Peyer's patch (tissue), 4 donors: ENCODE data around the gene GLIPR1L2.
"Not testable (repeated sequence)": the region's sequence is repeated elsewhere in the genome, so short reads cannot be mapped to it uniquely, and the experiment has no call there.

Experiments used
- POLR2A ChIP-seq, 2 donors: fragments of 450-650 bp; IDR thresholded peaks; one replicate each; pipeline ENCODE4 v1.5.1; 2017; ENCODE audit warnings: antibody characterized with exemption in 2 of 2, mild to moderate bottlenecking in 2 of 2, moderate library complexity in 2 of 2
- TF ChIP-seq, protein P1 (sequence below), 6 experiments: fragments of 450-650 bp in 4 of 6; fragments of 200-600 bp in 2 of 6; sonication (generic) in 1 of 6; IDR thresholded peaks; one replicate each; pipeline ENCODE4 v1.5.1; 2017 to 2019; ENCODE audit warnings: antibody characterized with exemption in 6 of 6, mild to moderate bottlenecking in 3 of 6, moderate library complexity in 1 of 6

DNA sequence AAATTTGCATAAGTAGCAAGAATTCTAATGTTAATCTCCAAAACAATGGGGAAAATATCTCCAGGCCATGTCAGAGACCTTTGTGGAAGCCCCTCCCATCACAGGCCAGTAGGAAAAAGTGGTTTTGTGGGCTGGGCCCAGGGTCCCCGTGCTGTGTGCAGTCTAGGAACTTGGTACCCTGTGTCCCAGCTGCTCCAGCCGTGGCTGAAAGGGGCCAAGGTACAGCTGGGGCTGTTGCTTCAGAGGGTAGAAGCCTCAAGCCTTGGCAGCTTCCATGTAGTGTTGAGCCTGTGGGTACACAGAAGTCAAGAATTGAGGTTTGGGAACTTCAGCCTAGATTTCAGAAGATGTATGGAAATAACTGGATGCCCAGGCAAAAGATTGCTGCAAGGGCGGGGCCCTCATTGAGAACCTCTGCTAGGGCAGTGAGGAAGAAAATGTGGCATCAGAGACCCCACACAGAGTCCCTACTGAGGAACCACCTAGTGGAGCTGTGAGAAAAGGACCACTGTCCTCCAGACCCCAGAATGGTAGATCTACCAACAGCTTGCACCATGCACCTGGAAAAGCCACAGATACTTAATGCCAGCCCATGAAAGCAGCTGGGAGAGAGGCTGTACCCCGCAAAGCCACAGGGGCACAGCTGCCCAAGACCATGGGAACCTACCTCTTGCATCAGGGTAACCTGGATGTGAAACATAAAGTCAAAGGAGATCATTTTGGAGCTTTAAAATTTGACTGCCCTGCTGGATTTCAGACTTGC, 51.0 kb downstream of the GLIPR1L2 start:
- TF ChIP-seq, protein P1, sequence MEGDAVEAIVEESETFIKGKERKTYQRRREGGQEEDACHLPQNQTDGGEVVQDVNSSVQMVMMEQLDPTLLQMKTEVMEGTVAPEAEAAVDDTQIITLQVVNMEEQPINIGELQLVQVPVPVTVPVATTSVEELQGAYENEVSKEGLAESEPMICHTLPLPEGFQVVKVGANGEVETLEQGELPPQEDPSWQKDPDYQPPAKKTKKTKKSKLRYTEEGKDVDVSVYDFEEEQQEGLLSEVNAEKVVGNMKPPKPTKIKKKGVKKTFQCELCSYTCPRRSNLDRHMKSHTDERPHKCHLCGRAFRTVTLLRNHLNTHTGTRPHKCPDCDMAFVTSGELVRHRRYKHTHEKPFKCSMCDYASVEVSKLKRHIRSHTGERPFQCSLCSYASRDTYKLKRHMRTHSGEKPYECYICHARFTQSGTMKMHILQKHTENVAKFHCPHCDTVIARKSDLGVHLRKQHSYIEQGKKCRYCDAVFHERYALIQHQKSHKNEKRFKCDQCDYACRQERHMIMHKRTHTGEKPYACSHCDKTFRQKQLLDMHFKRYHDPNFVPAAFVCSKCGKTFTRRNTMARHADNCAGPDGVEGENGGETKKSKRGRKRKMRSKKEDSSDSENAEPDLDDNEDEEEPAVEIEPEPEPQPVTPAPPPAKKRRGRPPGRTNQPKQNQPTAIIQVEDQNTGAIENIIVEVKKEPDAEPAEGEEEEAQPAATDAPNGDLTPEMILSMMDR (IDR thresholded peaks at IDR 0.05), result not testable (repeated sequence)
- not testable (repeated sequence) for TF ChIP-seq POLR2A (IDR thresholded peaks at IDR 0.05)
